Endothelial cell of umbilical vein (primary cell): Measurements from ENCODE around the gene PDE8B. TPM values are rescaled to one million over a fixed set of nuclear protein-coding genes. Genes with fewer than 3 reads are reported as not detected.

Source experiments
- BruUV-seq: library from RNA; stranded (reverse); fragments of 400-500 nt; replicated peaks from 2 replicates; lab custom pipeline; 2021; lab: Mats Ljungman, UMichigan
- CTCF ChIA-PET: fragments of 300-600, 350-600 bp; sonication (Branson Sonifier 250); formaldehyde crosslinking; loops from one replicate; lab custom pipeline; 2021; ENCODE audit warnings: antibody characterized with exemption, inconsistent platforms; lab: Charles Lee
- POLR2A ChIA-PET: fragments of 300-600, 350-600 bp; sonication (Branson Sonifier 250); formaldehyde crosslinking; loops from one replicate; lab custom pipeline; 2021; ENCODE audit warnings: antibody characterized with exemption, inconsistent platforms; lab: Charles Lee
- DNase-seq: peaks from one replicate; pipeline ENCODE4 v3.0.0-alpha.2; 2011; ENCODE audit warnings: low read depth, low spot score
- FAIRE-seq: peaks from 2 replicates; lab custom pipeline; 2011; peaks lifted over from hg19 to GRCh38; lab: Jason Lieb, UNC
- H2AFZ ChIP-seq: 2 replicates; pipeline ENCODE4 v1.6.0; 2012; ENCODE audit warnings: low read depth, low read length, control low read depth, inconsistent platforms
- H3K27ac ChIP-seq: 2 replicates; pipeline ENCODE4 v1.5.1; 2011; ENCODE audit warnings: low read depth, mild to moderate bottlenecking, control low read depth, low read length, moderate library complexity; ENCODE audit not compliant: insufficient read depth
- H3K27me3 ChIP-seq, 2 experiments: 2 replicates each; pipeline versions ENCODE4 v1.6.0 to v1.6.1; 2011; ENCODE audit warnings: low read length in 2 of 2, mixed read lengths in 1 of 2; ENCODE audit not compliant: control insufficient read depth in 2 of 2, insufficient read depth in 2 of 2
- H3K36me3 ChIP-seq, 2 experiments: 2 replicates in 1 of 2; 3 replicates in 1 of 2; pipeline ENCODE4 v1.5.1; 2011; ENCODE audit warnings: low read length in 2 of 2, mild to moderate bottlenecking in 1 of 2, moderate library complexity in 1 of 2; ENCODE audit not compliant: control insufficient read depth in 2 of 2, insufficient read depth in 2 of 2; ENCODE audit errors: extremely low read depth in 1 of 2
- H3K4me1 ChIP-seq: 3 replicates; pipeline ENCODE4 v1.5.1; 2011; ENCODE audit warnings: mild to moderate bottlenecking, low read length; ENCODE audit not compliant: control insufficient read depth, insufficient read depth; ENCODE audit errors: extremely low read depth
- H3K4me2 ChIP-seq: 2 replicates; pipeline ENCODE4 v1.6.1; 2011; ENCODE audit warnings: low read length, control low read depth, mixed read lengths; ENCODE audit not compliant: insufficient read depth
- H3K4me3 ChIP-seq, 3 experiments: fragments of 200-600 bp in 1 of 3; sonication (generic), shearing (Covaris generic) in 1 of 3; replicated peaks in 1 of 3; 2 replicates each; pipeline ENCODE4 v1.5.1; 2011 to 2016; ENCODE audit warnings: control low read depth in 3 of 3, low read length in 3 of 3, mild to moderate bottlenecking in 2 of 3, inconsistent platforms in 1 of 3, low read depth in 1 of 3, moderate library complexity in 1 of 3; ENCODE audit not compliant: insufficient read depth in 1 of 3
- H3K79me2 ChIP-seq: 2 replicates; pipeline ENCODE4 v1.6.0; 2012; ENCODE audit warnings: low read length, inconsistent platforms; ENCODE audit not compliant: control insufficient read depth, insufficient read depth
- H3K9ac ChIP-seq: replicated peaks from 2 replicates; pipeline ENCODE3; 2011; ENCODE audit warnings: low read length, control low read depth; ENCODE audit not compliant: insufficient read depth; ENCODE audit errors: extremely low read depth
- H3K9me1 ChIP-seq: replicated peaks from 3 replicates; pipeline ENCODE4 v1.6.0; 2011; ENCODE audit warnings: mild to moderate bottlenecking, low read length; ENCODE audit not compliant: control insufficient read depth, insufficient read depth; ENCODE audit errors: extremely low read depth
- H3K9me3 ChIP-seq: replicated peaks from 2 replicates; pipeline ENCODE4 v1.5.1; 2012; ENCODE audit warnings: low read length, inconsistent platforms; ENCODE audit not compliant: control insufficient read depth, insufficient read depth
- H4K20me1 ChIP-seq: replicated peaks from 2 replicates; pipeline ENCODE3; 2011; ENCODE audit warnings: mild to moderate bottlenecking, low read length; ENCODE audit not compliant: control insufficient read depth, insufficient read depth; ENCODE audit errors: extremely low read depth
- CTCF ChIP-seq, 2 donors: IDR thresholded peaks; 1 replicate in 1 of 2; 2 replicates in 1 of 2; pipeline ENCODE4 v1.5.1; 2011; ENCODE audit warnings: low read length in 2 of 2, mild to moderate bottlenecking in 2 of 2, moderate library complexity in 2 of 2, control low read depth in 1 of 2, inconsistent platforms in 1 of 2, low read depth in 1 of 2; ENCODE audit not compliant: insufficient read depth in 1 of 2; ENCODE audit errors: extremely low read depth in 1 of 2
- EZH2 ChIP-seq: IDR thresholded peaks from 2 replicates; pipeline ENCODE4 v1.6.1; 2012; ENCODE audit warnings: borderline replicate concordance, low read depth, mild to moderate bottlenecking, moderate library complexity, low read length, inconsistent platforms; ENCODE audit not compliant: severe bottlenecking
- FOS ChIP-seq: IDR thresholded peaks from 2 replicates; pipeline ENCODE4 v1.6.1; 2011; ENCODE audit warnings: mild to moderate bottlenecking, low read length, moderate library complexity, borderline replicate concordance; ENCODE audit not compliant: insufficient read depth
- GATA2 ChIP-seq: IDR thresholded peaks from 2 replicates; pipeline ENCODE4 v1.7.0; 2011; ENCODE audit warnings: low read depth, mild to moderate bottlenecking, moderate library complexity, mixed read lengths, low read length; ENCODE audit not compliant: insufficient read length, insufficient read depth
- JUN ChIP-seq: IDR thresholded peaks from 2 replicates; pipeline ENCODE4 v1.6.1; 2011; ENCODE audit warnings: borderline replicate concordance, low read depth; ENCODE audit not compliant: insufficient read length, insufficient read depth
- MAX ChIP-seq: IDR thresholded peaks from 2 replicates; pipeline ENCODE4 v1.6.1; 2011; ENCODE audit not compliant: insufficient read depth, insufficient read length
- MYC ChIP-seq: IDR thresholded peaks from one replicate; pipeline ENCODE4 v1.6.1; 2011; ENCODE audit warnings: mild to moderate bottlenecking, low read depth, low read length
- POLR2A ChIP-seq: IDR thresholded peaks from 2 replicates; pipeline ENCODE4 v1.6.1; 2012; ENCODE audit warnings: low read depth, mild to moderate bottlenecking, control low read depth, low read length
- POLR2AphosphoS5 ChIP-seq: IDR thresholded peaks from 2 replicates; pipeline ENCODE4 v1.6.1; 2012; ENCODE audit warnings: low read depth, mild to moderate bottlenecking, control low read depth, low read length, moderate library complexity; ENCODE audit not compliant: insufficient read depth
- dilution Hi-C: fragments of 300-500 bp; cut with MboI; formaldehyde crosslinking; loops from one replicate; pipeline ENCODE4 v1.15.0; 2019; ENCODE audit warnings: low sequenced_read_pairs; ENCODE audit not compliant: extremely low pct_ligation_motif_present
- intact Hi-C: fragments of 100-400 bp; cut with micrococcal nuclease; formaldehyde crosslinking; loops from one replicate; pipeline ENCODE4 v1.10.0; 2022
- polyA plus RNA-seq, 4 experiments: library from polyadenylated mRNA; depleted of rRNA in 3 of 4; stranded (reverse) in 3 of 4; unstranded in 1 of 4; fragments of >200 nt; gene quantifications; 2 replicates each; pipeline versions ENCODE4 v1.2.1 to v1.2.3, GENCODE V29; 2011 to 2012; ENCODE audit warnings: missing spikeins in 1 of 4
- total RNA-seq: library from RNA; stranded (reverse); gene quantifications from 2 replicates; pipeline ENCODE4 v1.2.3, GENCODE V29; 2021

The PDE8B gene
- total and polyA plus RNA-seq, 2 donors (not counting 3 experiments of a cell fraction or from before 2014, with no cell fraction given) = not detected

- Histone ChIP-seq H3K4me1 (no peaks in the 10 kb centered on the region), H3K9me1 (no peaks in the 10 kb centered on the region), H3K9ac (no peak overlapping the region)
Observed at GRCh38 chr5:77368367-77368766, 157.9 kb downstream of the PDE8B start.

More at GRCh38 chr5:77368367-77368766, 157.9 kb downstream of the PDE8B start:
- Histone ChIP-seq H3K27ac (no peak overlapping the region), H4K20me1 (no peaks in the 10 kb centered on the region), H3K9me3 (no peaks in the 10 kb centered on the region), H3K27me3 (no peaks in the 10 kb centered on the region), H3K4me2 (no peak overlapping the region), H3K4me3 (no peak overlapping the region), H3K79me2 (no peaks in the 10 kb centered on the region), H2AFZ (no peak overlapping the region), H3K36me3 (no peaks in the 10 kb centered on the region)
- ChIA-PET CTCF (no interaction called here), POLR2A (no interaction called here)
- TF ChIP-seq POLR2AphosphoS5 = no peak
- TF ChIP-seq JUN = no peak
- TF ChIP-seq MAX = no peak
- TF ChIP-seq FOS = no peak
- TF ChIP-seq GATA2 = no peak
- TF ChIP-seq POLR2A = no peak
- no peak for TF ChIP-seq EZH2
- TF ChIP-seq MYC = no peak
- TF ChIP-seq CTCF (IDR thresholded peaks at IDR 0.05; ENCODE audit: extremely low read depth in 1 of 2, insufficient read depth in 1 of 2, low read depth in 1 of 2, low read length in 2 of 2) = no peak
- dilution Hi-C loops (no loop called here), intact Hi-C loops (no loop called here)
- DNase-seq = no peak
- FAIRE-seq = no peak
- BruUV-seq = no TSS peak
